Cardiac fibroblast (primary cell): Measurements from ENCODE around the gene PPP1R12A.

Source experiments
- DNase-seq, 2 donors: peaks; one replicate each; pipeline versions ENCODE4 v3.0.0 to v3.0.0-alpha.2; 2010; ENCODE audit warnings: low read depth in 2 of 2
- H3K4me3 ChIP-seq, 2 donors: replicated peaks in 1 of 2; 1 replicate in 1 of 2; 2 replicates in 1 of 2; pipeline ENCODE4 v1.5.1; 2011; ENCODE audit warnings: low read depth in 2 of 2, low read length in 2 of 2, mild to moderate bottlenecking in 2 of 2, moderate library complexity in 1 of 2
- TF ChIP-seq, protein P1 (sequence below): IDR thresholded peaks from one replicate; pipeline ENCODE4 v1.5.1; 2011; ENCODE audit warnings: low read depth, mild to moderate bottlenecking, low read length, inconsistent platforms

The PPP1R12A gene

DNA sequence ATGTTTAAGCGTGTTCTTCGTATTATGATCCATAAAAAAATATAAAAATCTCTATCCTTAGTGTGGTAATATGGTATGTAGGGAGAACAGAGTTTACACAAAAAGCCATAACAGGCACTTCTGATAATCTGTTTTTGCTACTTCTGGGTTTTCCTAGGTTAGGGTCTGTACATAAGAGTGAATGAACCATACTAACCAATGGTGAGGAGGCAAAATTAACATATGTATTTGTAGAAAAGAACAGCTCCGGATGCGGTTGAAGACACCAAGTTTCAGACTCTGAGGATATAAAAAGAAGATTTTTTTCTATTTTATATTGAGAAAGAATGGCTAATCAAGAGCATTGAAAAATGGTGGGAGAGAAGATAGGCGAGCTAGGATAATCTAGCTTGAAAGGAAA, 40.2 kb upstream of the PPP1R12A start:
- TF ChIP-seq, protein P1, sequence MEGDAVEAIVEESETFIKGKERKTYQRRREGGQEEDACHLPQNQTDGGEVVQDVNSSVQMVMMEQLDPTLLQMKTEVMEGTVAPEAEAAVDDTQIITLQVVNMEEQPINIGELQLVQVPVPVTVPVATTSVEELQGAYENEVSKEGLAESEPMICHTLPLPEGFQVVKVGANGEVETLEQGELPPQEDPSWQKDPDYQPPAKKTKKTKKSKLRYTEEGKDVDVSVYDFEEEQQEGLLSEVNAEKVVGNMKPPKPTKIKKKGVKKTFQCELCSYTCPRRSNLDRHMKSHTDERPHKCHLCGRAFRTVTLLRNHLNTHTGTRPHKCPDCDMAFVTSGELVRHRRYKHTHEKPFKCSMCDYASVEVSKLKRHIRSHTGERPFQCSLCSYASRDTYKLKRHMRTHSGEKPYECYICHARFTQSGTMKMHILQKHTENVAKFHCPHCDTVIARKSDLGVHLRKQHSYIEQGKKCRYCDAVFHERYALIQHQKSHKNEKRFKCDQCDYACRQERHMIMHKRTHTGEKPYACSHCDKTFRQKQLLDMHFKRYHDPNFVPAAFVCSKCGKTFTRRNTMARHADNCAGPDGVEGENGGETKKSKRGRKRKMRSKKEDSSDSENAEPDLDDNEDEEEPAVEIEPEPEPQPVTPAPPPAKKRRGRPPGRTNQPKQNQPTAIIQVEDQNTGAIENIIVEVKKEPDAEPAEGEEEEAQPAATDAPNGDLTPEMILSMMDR: no peak
- DNase-seq: no peak
- no peak overlapping the region for H3K4me3 ChIP-seq

DNA sequence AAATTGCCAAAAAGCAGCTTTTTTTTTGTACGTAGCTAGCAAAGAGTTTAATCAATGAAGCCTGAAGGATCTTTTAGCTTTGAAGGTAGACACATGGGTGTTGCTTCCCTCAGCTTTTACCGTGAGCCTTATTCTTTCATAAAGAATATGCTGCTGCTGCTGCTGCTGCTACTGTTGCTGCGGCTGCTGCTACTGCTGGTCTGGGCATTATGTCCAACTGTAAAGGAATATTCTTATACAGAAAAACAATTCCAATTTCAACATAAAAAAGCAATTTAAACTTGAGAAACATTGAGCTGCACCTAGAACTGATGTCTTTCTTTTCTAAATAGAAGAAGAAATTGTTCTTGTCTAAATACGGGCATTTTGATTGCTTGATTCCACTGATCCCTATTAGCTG, 38.9 kb upstream of the PPP1R12A start:
- no peak overlapping the region for H3K4me3 ChIP-seq
- TF ChIP-seq, protein P1: no peak
- no peak for DNase-seq

DNA sequence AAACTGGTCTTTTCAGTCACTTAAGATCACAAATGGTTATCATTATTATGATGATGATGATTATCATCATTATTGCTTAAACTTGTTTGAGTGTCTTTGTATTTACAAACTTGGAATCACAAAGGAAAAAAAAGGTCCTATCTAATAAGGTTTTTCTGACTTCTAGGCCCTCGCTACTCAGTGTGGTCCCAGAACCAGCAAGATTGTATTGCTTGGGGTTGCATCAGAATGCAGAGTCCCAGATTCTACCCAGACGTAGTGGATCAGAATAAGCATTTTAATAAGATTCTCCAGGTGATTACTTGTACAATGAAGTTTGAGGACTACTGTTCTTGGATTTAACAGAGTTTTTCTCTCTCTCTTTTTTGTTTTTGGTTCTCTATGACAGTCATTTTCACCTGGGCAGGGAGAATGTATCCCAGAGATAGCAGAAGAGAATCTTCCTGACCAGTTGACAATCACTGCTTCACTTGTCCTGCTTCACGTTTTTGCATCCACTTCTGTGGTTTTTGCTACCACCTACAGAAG, 29.3 kb upstream of the PPP1R12A start:
- TF ChIP-seq, protein P1: no peak
- no peak overlapping the region for H3K4me3 ChIP-seq
- no peak for DNase-seq

DNA sequence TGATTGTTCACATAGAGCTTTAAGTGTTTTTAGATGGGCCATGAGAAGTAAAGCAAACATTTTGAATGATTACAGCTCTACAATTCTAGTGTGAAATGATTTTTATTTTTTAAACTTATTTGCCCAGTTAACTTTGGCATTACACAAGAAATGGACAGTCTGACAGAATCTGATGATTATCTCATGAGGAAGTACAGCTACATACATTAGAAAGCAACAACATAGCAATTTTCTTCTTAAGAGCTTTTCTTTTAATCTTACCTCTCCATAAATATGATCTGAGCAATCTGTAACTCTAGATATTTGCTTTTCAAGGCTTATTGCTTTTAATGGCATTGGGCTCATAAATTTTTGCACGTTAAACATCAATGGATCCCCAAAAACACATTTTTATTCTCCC, 26.5 kb upstream of the PPP1R12A start:
- DNase-seq: no peak
- TF ChIP-seq, protein P1: no peak
- no peak overlapping the region for H3K4me3 ChIP-seq

DNA sequence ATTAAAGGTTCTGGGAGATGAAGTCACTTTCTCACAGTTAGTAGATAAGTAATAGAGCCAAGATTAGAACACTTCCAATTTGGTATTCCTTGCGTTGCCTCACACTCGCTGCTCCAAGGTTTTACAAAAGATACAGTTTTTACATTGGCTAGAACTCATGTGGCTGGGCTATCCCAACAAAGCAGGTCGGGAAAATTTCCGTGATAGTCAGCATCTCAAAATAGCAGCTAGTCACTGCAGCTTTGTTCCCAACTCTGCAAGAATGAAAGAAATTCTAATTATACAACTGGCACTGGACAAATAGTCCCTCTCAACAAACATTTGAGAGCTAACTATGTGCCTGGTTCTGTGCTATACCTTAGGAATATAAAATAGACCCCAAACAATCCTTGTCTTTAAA, 24.6 kb upstream of the PPP1R12A start:
- TF ChIP-seq, protein P1: no peak
- no peak overlapping the region for H3K4me3 ChIP-seq
- no peak for DNase-seq

DNA sequence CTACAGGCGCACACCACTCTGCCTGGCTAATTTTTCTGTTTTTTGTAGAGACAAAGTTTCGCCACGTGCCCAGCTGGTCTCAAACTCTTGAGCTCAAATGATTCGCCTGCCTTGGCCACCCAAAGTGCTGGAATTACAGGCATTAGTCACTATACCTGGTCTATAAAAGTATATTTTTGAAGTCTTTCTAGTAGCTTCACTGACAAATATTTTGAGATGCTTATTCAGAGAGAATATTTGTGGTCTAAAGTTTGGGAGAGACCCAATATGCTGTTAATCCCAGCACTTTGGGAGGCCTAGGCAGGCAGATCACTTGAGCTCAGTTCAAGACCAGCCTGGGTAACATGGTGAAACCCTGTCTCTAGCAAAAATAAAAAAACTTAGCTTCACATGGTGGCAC, 22.0 kb upstream of the PPP1R12A start:
- DNase-seq: no peak
- H3K4me3 ChIP-seq: no peak overlapping the region
- TF ChIP-seq, protein P1: no peak

DNA sequence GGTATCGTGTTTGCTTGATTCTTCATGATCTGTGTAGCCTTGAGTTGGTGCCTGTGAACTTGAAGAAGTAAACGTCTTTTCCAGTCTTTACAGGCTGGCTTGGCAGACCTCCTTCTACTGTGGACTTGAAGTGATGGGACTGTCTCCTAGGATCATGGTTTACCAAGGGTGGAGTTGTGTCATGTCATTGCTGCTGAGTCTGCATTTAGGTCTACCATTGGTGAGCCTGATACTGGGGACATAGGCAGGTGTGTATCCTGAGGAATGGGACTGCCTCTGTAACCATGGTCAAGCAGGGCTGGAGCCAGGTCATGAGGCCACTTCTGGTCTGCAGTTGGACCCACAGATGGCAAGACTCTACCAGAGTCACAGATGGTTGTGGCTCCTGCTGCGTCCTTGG, 20.7 kb upstream of the PPP1R12A start:
- no peak for DNase-seq
- no peak overlapping the region for H3K4me3 ChIP-seq
- TF ChIP-seq, protein P1: no peak
